Aorta (tissue), 5 donors: Measurements from ENCODE around the gene LEMD3. TPM values are rescaled to one million over a fixed set of nuclear protein-coding genes. Genes with fewer than 3 reads are reported as not detected.
A peak's percentile ranks its signal among the peaks of the same experiment; 100 is the strongest.

Experiments used
- ATAC-seq: fragments of 200-7000 bp; cut with Tn5 transposase; one replicate; pipeline ENCODE4 v1.9.1; 2022; ENCODE audit warnings: moderate library complexity; ENCODE audit not compliant: low FRiP score
- DNase-seq, 2 donors: peaks; one replicate each; pipeline ENCODE4 v3.0.0-alpha.2; 2020
- H3K27ac ChIP-seq, 2 donors: one replicate each; pipeline ENCODE4 v1.5.1; 2013; ENCODE audit warnings: low read length in 2 of 2, mild to moderate bottlenecking in 2 of 2, moderate library complexity in 2 of 2, control low read depth in 1 of 2, inconsistent platforms in 1 of 2, low read depth in 1 of 2
- H3K27me3 ChIP-seq, 2 donors: one replicate each; pipeline ENCODE4 v1.6.1; 2013; ENCODE audit warnings: control low read depth in 1 of 2, low read length in 1 of 2, mild to moderate bottlenecking in 1 of 2, moderate library complexity in 1 of 2; ENCODE audit not compliant: insufficient read depth in 2 of 2, control insufficient read depth in 1 of 2
- H3K36me3 ChIP-seq, 2 donors: one replicate each; pipeline ENCODE4 v1.6.1; 2013; ENCODE audit warnings: control low read depth in 1 of 2, low read length in 1 of 2, mild to moderate bottlenecking in 1 of 2; ENCODE audit not compliant: insufficient read depth in 2 of 2, control insufficient read depth in 1 of 2
- H3K4me1 ChIP-seq, 2 donors: one replicate each; pipeline ENCODE4 v1.6.1; 2013; ENCODE audit warnings: low read length in 2 of 2, control low read depth in 1 of 2, mild to moderate bottlenecking in 1 of 2, moderate library complexity in 1 of 2; ENCODE audit not compliant: insufficient read depth in 2 of 2, control insufficient read depth in 1 of 2
- H3K4me3 ChIP-seq, 2 donors: one replicate each; pipeline ENCODE4 v1.5.1; 2013; ENCODE audit warnings: low read length in 2 of 2, control low read depth in 1 of 2, mild to moderate bottlenecking in 1 of 2
- H3K9me3 ChIP-seq: one replicate; pipeline ENCODE4 v1.6.1; 2013; ENCODE audit warnings: mild to moderate bottlenecking, low read length; ENCODE audit not compliant: control insufficient read depth
- WGBS, 2 donors: extraction: QIAGEN DNeasy Blood & Tissue Kit; methylation state at CpG; one replicate each; pipeline ENCODE4 v1.1.7; 2013; 5-methylcytosine and 5-hydroxymethylcytosine counted together
- intact Hi-C, 2 donors: fragments of 100-400 bp; cut with DNase I; formaldehyde crosslinking; loops; one replicate each; pipeline versions ENCODE4 v1.14.2 to v1.15.0; 2022
- long read RNA-seq, 2 donors: library from polyadenylated mRNA; unstranded; transcript quantifications; one replicate each; pipeline ENCODE4 v2.0.0, GENCODE V29; 2020 to 2021
- polyA plus RNA-seq, 2 donors: library from polyadenylated mRNA; stranded (reverse); fragments of 200-250 nt; gene quantifications; one replicate each; pipeline ENCODE4 v1.2.3, GENCODE V29; 2013
- total RNA-seq, 2 donors: library from RNA; stranded (reverse); fragmentation: NEBNext Ultra II Directional; extraction: Animal tissue kit (Norgen Biotek cat#: 25700); gene quantifications; one replicate each; pipeline ENCODE4 v1.2.1, GENCODE V29; 2021
- donor health status: healthy with polysubstance abuse.
- donor health status: Bipolar disorder and iron deficiency.
- donor health status: DM: no; HTN: no; CAD: no.
- donor health status: DM: no; HTN: no; CAD: no.
- donor health status: DM: yes; HTN: yes; CAD: no.

LEMD3 gene
- total RNA-seq (10 to 100 TPM; 28.6 to 32.0 TPM), polyA plus RNA-seq (10 to 100 TPM in 1 of 2 donors, 1 to 10 TPM in 1; 4.3 to 13.0 TPM)
- long read RNA-seq, donor 1, partial matches to known transcripts: 12 of 22 reads
- long read RNA-seq, donor 1, other reads (novel, unspliced or antisense): 10 of 22 reads
- long read RNA-seq, donor 2, full-length matches to known transcripts: 7 of 20 reads
- long read RNA-seq, donor 2, partial matches to known transcripts: 4 of 20 reads
- long read RNA-seq, donor 2, other reads (novel, unspliced or antisense): 9 of 20 reads

DNA sequence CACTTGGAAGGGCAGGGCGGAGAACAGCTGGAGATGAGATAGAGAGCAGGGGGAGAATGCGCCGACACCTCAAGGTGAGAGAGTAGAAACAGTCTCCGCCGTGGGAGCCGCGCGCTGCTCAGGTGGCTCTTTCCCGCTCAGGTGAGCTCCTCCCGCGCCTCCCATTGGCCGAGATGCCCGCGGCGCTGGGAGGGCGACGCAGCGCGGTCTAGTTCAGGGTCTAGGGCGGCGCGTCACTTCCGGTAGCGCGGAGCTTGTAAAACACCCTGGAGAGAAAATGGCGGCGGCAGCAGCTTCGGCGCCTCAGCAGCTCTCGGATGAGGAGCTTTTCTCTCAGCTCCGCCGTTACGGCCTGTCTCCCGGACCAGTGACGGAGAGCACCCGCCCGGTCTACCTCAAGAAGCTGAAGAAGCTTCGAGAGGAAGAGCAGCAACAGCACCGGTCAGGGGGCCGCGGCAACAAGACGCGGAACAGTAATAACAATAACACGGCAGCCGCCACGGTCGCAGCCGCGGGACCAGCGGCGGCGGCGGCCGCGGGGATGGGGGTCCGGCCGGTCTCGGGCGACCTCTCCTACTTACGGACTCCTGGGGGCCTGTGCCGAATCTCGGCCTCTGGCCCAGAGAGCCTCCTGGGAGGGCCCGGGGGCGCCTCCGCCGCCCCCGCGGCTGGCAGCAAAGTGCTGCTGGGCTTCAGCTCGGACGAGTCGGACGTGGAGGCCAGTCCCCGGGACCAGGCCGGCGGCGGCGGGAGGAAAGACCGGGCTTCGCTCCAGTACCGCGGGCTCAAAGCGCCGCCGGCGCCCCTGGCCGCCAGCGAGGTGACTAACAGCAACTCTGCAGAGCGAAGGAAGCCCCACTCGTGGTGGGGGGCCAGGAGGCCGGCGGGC is at the start of gene LEMD3:
Gene LEMD3, plus strand, starts transcription at position 264 of the 889 bp plus-strand sequence. Its CDS starts 14 bp downstream, at position 278.
- intact Hi-C loops: no loop called here
- Histone ChIP-seq H3K27ac (peak within 1 kb of the TSS; percentile 85 to 89), H3K4me3 (peak within 1 kb of the TSS; percentile 68 to 73), H3K9me3 (no peaks in the 10 kb centered on the region), H3K36me3 (no peaks in the 10 kb centered on the region), H3K4me1 (peaks cover 3 to 4% of the 10 kb centered on the region in 2 donors), H3K27me3 (no peaks in the 10 kb centered on the region)
- ATAC-seq (peak; percentile 97), DNase-seq (peak; percentile 96 to 98)
- 0% methylated on average over 86 to 91 of the region's 91 CpGs for WGBS, 2 donors

DNA sequence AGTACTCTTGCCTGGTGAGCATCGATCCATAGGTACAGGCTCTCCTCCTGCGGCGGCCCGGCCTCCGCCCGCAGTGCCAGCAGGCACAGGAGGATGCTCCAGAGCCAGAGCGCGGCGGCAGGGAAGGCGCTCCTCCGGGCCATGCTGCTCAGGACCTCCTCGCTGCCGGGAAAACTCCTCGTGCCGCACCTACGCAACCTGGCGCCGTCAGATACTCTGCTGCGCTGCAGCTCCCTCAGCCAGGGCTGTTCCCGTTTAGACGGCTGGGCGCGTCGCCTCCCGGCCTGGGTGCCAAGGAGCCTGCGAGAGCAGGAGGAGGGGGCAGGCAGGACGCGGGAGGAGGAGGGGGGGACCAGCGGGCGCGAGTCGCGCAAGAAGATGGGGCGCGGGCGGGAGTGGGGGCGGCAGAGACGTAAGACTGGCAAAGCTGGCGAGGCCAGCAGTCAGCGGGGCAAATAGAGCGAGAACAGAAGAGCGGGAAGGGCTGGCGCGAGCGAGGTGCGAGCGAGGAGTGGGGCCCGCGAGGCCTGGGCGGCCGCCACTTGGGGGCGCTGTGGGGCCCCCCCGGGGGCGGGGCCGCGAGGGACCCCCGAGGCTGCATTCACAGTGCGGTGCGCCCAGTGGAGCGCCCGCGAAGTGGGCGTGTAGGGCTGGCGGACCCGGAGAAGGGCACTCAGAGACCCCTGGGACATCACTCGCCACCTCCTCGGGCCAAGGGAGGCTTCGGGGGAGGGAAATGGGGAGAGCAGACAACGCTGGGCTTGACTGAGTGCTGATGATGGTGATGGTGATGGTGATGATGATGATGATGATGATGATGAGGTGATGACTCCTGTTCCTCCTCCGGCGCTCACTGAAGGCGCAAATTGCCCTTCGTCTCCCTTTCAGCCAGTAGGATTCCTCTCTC is 48.1 kb upstream of the LEMD3 start, which contains the start of gene WIF1:
Gene WIF1, minus strand, starts transcription at position 257 of the 907 bp plus-strand sequence. Its CDS starts 114 bp downstream, at position 143.
- intact Hi-C loops: loop anchor here (5.0 to 10.0 kb wide), 2 partner anchors 227 to 229 kb away; no protein-coding TSS in a partner anchor
- peak; percentile 76 for ATAC-seq
- Histone ChIP-seq H3K4me3 (no peak within 1 kb of the TSS), H3K4me1 (no peaks in the 10 kb centered on the region), H3K27ac (no peak within 1 kb of the TSS), H3K36me3 (no peaks in the 10 kb centered on the region), H3K9me3 (peaks cover 3% of the 10 kb centered on the region), H3K27me3 (peaks cover 0 to 3% of the 10 kb centered on the region in 2 donors)
- DNase-seq: peak; percentile 54 to 77
- WGBS, 2 donors: 3 to 4% methylated on average over 58 to 73 of the region's 73 CpGs

DNA sequence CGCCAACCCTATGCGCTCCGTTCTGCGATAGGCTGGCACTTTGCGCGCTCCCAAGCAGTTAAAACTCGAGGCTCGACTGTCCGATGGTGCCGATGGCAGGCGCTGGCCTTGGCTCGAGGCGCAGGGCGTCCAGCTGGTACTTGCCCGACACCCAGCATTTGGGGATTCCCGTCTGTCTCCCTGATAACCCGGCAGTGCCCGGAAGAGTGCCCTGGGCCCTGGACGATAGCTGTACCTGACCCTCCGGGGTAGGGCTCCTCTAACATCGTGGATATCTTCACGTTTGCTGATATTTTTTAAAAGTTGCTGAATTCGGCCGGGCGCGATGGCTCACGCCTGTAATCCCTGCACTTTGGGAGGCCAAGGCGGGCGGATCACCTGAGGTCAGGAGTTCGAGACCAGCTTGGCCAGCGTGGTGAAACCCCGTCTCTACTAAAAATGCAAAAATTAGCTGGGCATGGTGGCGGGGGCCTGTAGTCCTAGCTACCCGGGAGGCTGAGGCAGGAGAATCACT is 47.4 kb upstream of the LEMD3 start:
- H3K9me3 ChIP-seq: peaks cover 3% of the 10 kb centered on the region
- no peaks in the 10 kb centered on the region for H3K4me1 ChIP-seq
- intact Hi-C loops: loop anchor here (5.0 to 10.0 kb wide), 2 partner anchors 227 to 230 kb away; no protein-coding TSS in a partner anchor
- ATAC-seq (no peak), DNase-seq (peak in 1 of 2 donors; percentile 74)
- peaks cover 0 to 3% of the 10 kb centered on the region in 2 donors for H3K27me3 ChIP-seq
- no peak overlapping the region for H3K4me3 ChIP-seq
- WGBS, 2 donors: 74 to 84% methylated on average over 31 to 34 of the region's 34 CpGs
- H3K36me3 ChIP-seq: no peaks in the 10 kb centered on the region
- H3K27ac ChIP-seq: no peak overlapping the region

GRCh38 chr12:65122703-65123102 is 46.7 kb upstream of the LEMD3 start:
- Histone ChIP-seq H3K9me3 (peaks cover 3% of the 10 kb centered on the region), H3K27me3 (peaks cover 0 to 3% of the 10 kb centered on the region in 2 donors), H3K36me3 (no peaks in the 10 kb centered on the region), H3K27ac (no peak overlapping the region), H3K4me1 (no peaks in the 10 kb centered on the region), H3K4me3 (no peak overlapping the region)
- DNase-seq (no peak), ATAC-seq (no peak)
- WGBS, 2 donors: 49 to 53% methylated on average over 5 of the region's 5 CpGs
- intact Hi-C loops: loop anchor here (5.0 to 10.0 kb wide), 2 partner anchors 228 to 230 kb away; no protein-coding TSS in a partner anchor

DNA sequence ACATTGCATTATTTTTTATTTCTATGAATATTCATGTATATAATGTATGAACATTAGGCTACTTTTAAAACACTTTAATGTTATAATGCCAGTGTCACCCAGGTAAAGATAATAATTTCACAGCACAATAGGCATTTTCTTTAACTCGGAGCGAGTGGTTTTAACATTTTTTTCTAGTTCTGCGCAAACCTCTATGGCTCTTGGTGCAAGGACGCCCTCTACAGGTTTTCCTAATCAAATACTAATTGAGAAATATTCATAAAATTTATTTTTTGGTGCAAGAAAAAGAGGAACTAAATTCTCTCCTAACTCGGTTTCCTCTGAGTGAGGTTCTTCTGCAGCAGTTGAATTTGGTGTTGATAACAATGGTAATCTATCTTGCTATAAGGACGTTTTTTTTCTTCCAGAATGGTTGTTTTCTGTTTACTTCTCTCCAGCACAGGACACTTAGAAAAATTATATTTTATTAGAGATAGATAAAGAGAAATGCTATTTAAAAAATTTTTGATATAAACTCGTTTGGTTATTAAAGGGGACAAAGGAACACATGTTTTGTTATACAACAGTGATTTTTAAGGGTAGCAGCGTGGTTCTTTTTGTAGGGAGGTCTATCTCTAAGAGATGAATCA is 45.8 kb upstream of the LEMD3 start:
- H3K27ac ChIP-seq: no peak overlapping the region
- H3K4me1 ChIP-seq: no peaks in the 10 kb centered on the region
- no peak overlapping the region for H3K4me3 ChIP-seq
- ATAC-seq (no peak), DNase-seq (no peak)
- peaks cover 0 to 3% of the 10 kb centered on the region in 2 donors for H3K27me3 ChIP-seq
- intact Hi-C loops: loop anchor here (5.0 to 10.0 kb wide), 2 partner anchors 229 to 231 kb away; no protein-coding TSS in a partner anchor
- peaks cover 3% of the 10 kb centered on the region for H3K9me3 ChIP-seq
- 10 to 12% methylated on average over 8 of the region's 8 CpGs for WGBS, 2 donors
- no peaks in the 10 kb centered on the region for H3K36me3 ChIP-seq

DNA sequence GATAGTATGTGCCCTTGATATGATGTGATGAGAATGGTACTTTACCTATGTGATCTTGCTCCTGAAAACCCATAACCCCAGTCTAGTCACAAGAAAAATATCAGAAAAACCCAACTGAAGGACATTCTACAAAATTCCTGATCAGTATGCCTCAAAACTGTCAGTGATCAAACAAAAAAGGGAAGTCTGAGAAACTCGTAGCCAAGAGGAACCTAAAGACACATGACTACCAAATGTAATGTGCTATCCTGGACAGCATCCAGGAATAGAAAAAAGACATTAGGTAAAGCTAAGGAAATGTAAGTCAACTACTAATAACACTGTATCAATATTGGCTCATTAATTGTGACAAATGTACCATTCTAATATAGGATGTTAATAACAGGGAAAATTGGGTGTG is 44.1 kb upstream of the LEMD3 start:
- Histone ChIP-seq H3K36me3 (no peaks in the 10 kb centered on the region), H3K9me3 (peaks cover 3% of the 10 kb centered on the region), H3K27me3 (peaks cover 0 to 3% of the 10 kb centered on the region in 2 donors), H3K27ac (no peak overlapping the region), H3K4me1 (no peaks in the 10 kb centered on the region), H3K4me3 (no peak overlapping the region)
- DNase-seq: no peak
- WGBS, 2 donors: 41 to 42% methylated on average over 1 of the region's 1 CpG
- ATAC-seq: no peak
- intact Hi-C loops: loop anchor here in 1 of 2 donors (10.0 kb wide), 1 partner anchor 230 kb away; no protein-coding TSS in a partner anchor

DNA sequence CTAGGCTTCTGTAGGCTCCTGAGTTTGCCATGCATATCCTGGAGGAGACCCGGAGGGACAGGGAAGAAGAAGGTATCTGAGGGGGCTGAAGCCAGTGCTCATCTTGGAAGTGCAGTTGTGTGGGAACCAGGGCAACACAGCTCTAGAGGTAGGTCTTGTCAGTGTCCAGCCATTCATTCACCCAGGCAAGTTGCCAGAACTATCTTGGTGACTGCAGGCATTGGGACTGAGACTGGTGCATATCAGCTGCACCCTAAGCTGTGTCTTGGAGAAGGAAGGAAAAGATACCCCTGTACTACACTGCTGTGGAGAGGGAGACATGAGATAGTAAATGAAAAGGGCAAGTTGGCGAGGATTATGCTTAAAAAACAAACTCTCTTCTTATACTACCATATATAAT is 43.4 kb upstream of the LEMD3 start:
- intact Hi-C loops: loop anchor here in 1 of 2 donors (10.0 kb wide), 1 partner anchor 231 kb away; no protein-coding TSS in a partner anchor

More for the DNA sequence above, 43.4 kb upstream of the LEMD3 start:
- Histone ChIP-seq H3K36me3 (no peaks in the 10 kb centered on the region), H3K4me3 (no peak overlapping the region), H3K27ac (no peak overlapping the region), H3K4me1 (no peaks in the 10 kb centered on the region), H3K27me3 (peaks cover 0 to 3% of the 10 kb centered on the region in 2 donors), H3K9me3 (peaks cover 3% of the 10 kb centered on the region)
- DNase-seq (no peak), ATAC-seq (no peak)
- WGBS, 2 donors: 61 to 64% methylated on average over 2 of the region's 2 CpGs
